A549 (cell line): ENCODE measurements around the gene KCNMB1. TPM values are rescaled to one million over a fixed set of nuclear protein-coding genes. Genes with fewer than 3 reads are reported as not detected.

Experiments
- ATAC-seq, 2 experiments: fragments of 200-7000 bp in 1 of 2; fragments of >200 bp in 1 of 2; cut with Nextera tagmentation in 1 of 2; cut with Tn5 transposase in 1 of 2; 3 replicates each; pipeline versions ENCODE4 v1.8.0 to v1.9.1; 2018 to 2020; ENCODE audit warnings: mild to moderate bottlenecking in 1 of 2, moderate library complexity in 1 of 2
- CTCF ChIA-PET: fragments of 300-600 bp; sonication (Branson Sonifier 250); formaldehyde crosslinking; extraction: SDS; loops from one replicate; lab custom pipeline; 2021; ENCODE audit warnings: antibody characterized with exemption, inconsistent platforms; lab: Yijun Ruan, JAX
- POLR2A ChIA-PET: fragments of 350-600 bp; formaldehyde crosslinking; extraction: SDS; loops from one replicate; lab custom pipeline; 2021; ENCODE audit warnings: antibody characterized with exemption, inconsistent platforms; lab: Yijun Ruan, JAX
- DNase-seq, 2 experiments: peaks; one replicate each; pipeline versions ENCODE4 v3.0.0 to v3.0.0-alpha.2; 2011 to 2016; ENCODE audit warnings: low read depth in 1 of 2, low spot score in 1 of 2
- FAIRE-seq: peaks from 2 replicates; lab custom pipeline; 2011; peaks lifted over from hg19 to GRCh38; lab: Jason Lieb, UNC
- H3K27ac ChIP-seq, 2 experiments: fragments of >200 bp; sonication (Bioruptor Twin); formaldehyde crosslinking; 3 replicates each; pipeline ENCODE4 v1.5.1; 2016 to 2017
- H3K4me1 ChIP-seq: fragments of >200 bp; sonication (Bioruptor Twin); formaldehyde crosslinking; 3 replicates; pipeline ENCODE4 v1.6.1; 2016
- H3K4me2 ChIP-seq: fragments of >200 bp; sonication (Bioruptor Twin); formaldehyde crosslinking; 3 replicates; pipeline ENCODE4 v1.6.1; 2016
- H3K4me3 ChIP-seq: fragments of >200 bp; sonication (Bioruptor Twin); formaldehyde crosslinking; 3 replicates; pipeline ENCODE4 v1.5.1; 2016
- H3K9me3 ChIP-seq: fragments of >200 bp; sonication (Bioruptor Twin); formaldehyde crosslinking; 3 replicates; pipeline ENCODE4 v1.6.1; 2016
- BHLHE40 ChIP-seq: IDR thresholded peaks from 2 replicates; pipeline ENCODE4 v1.6.1; 2012; ENCODE audit warnings: low read depth, low read length, inconsistent platforms
- CBX8 ChIP-seq: fragments of 200-600 bp; sonication (generic); IDR thresholded peaks from 2 replicates; pipeline ENCODE4 v1.6.1; 2016
- EHF ChIP-seq: fragments of 250-450 bp; sonication (Bioruptor Pico); IDR thresholded peaks from 2 replicates; pipeline ENCODE4 v1.5.0; 2020; ENCODE audit warnings: mild to moderate bottlenecking
- ESRRA ChIP-seq: fragments of 150-350 bp; IDR thresholded peaks from 2 replicates; pipeline ENCODE4 v1.6.1; 2014; ENCODE audit warnings: mild to moderate bottlenecking, low read length, borderline replicate concordance
- FOSL2 ChIP-seq, 2 experiments: fragments of 450-650 bp in 1 of 2; fragments of >200 bp in 1 of 2; sonication (Bioruptor Twin) in 1 of 2; formaldehyde crosslinking; IDR thresholded peaks; 2 replicates each; pipeline versions ENCODE4 v1.5.0 to v1.6.1; 2016 to 2020; ENCODE audit warnings: mild to moderate bottlenecking in 1 of 2, moderate library complexity in 1 of 2
- GATA3 ChIP-seq: IDR thresholded peaks from 2 replicates; pipeline ENCODE4 v1.6.1; 2012; ENCODE audit warnings: borderline replicate concordance
- HDAC2 ChIP-seq: fragments of 200-600 bp; sonication (generic); IDR thresholded peaks from 2 replicates; pipeline ENCODE4 v1.6.1; 2016
- HEYL ChIP-seq: fragments of 250-450 bp; sonication (Bioruptor Pico); IDR thresholded peaks from 2 replicates; pipeline ENCODE4 v1.8.0; 2021; ENCODE audit warnings: mild to moderate bottlenecking, moderate library complexity
- HOXA7 ChIP-seq: fragments of 250-450 bp; sonication (Bioruptor Pico); IDR thresholded peaks from 2 replicates; pipeline ENCODE4 v1.5.0; 2020; ENCODE audit warnings: mild to moderate bottlenecking, moderate library complexity
- JUNB ChIP-seq: fragments of >200 bp; sonication (Bioruptor Twin); formaldehyde crosslinking; IDR thresholded peaks from 2 replicates; pipeline ENCODE4 v1.6.1; 2016
- KDM1A ChIP-seq: fragments of 200-600 bp; sonication (generic); IDR thresholded peaks from 2 replicates; pipeline ENCODE4 v1.6.1; 2016; ENCODE audit warnings: low read depth, mild to moderate bottlenecking
- MAFK ChIP-seq: fragments of 450-650 bp; IDR thresholded peaks from 2 replicates; pipeline ENCODE4 v1.6.1; 2014; ENCODE audit not compliant: partially characterized antibody
- MYC ChIP-seq: IDR thresholded peaks from 2 replicates; pipeline ENCODE4 v1.6.1; 2012; ENCODE audit warnings: mild to moderate bottlenecking, inconsistent platforms, low read length, improper control_type of control experiment, borderline replicate concordance
- NFE2L2 ChIP-seq: fragments of 150-350 bp; conservative IDR thresholded peaks from 2 replicates; pipeline ENCODE4 v1.6.1; 2014; ENCODE audit warnings: low read length
- NR3C1 ChIP-seq: fragments of >200 bp; sonication (Bioruptor Twin); formaldehyde crosslinking; IDR thresholded peaks from 3 replicates; pipeline ENCODE4 v1.6.1; 2017
- RAD21 ChIP-seq, 2 experiments: fragments of >200 bp in 1 of 2; sonication (Bioruptor Twin) in 1 of 2; formaldehyde crosslinking in 1 of 2; IDR thresholded peaks in 1 of 2; conservative IDR thresholded peaks in 1 of 2; 2 replicates in 1 of 2; 3 replicates in 1 of 2; pipeline ENCODE4 v1.6.1; 2012 to 2018; ENCODE audit warnings: inconsistent platforms in 1 of 2
- RARB ChIP-seq: fragments of 250-450 bp; sonication (Bioruptor Pico); IDR thresholded peaks from 2 replicates; pipeline ENCODE4 v1.8.0; 2021; ENCODE audit warnings: mild to moderate bottlenecking, moderate library complexity
- RFX5 ChIP-seq: fragments of 450-650 bp; IDR thresholded peaks from 2 replicates; pipeline ENCODE4 v1.7.1; 2014; ENCODE audit warnings: antibody characterized with exemption, mild to moderate bottlenecking, moderate library complexity
- ZNF302 ChIP-seq: fragments of 250-450 bp; sonication (Bioruptor Pico); IDR thresholded peaks from 2 replicates; pipeline ENCODE4 v1.9.0; 2021; ENCODE audit warnings: inconsistent platforms, mild to moderate bottlenecking, moderate library complexity
- ZSCAN20 ChIP-seq: fragments of 250-450 bp; sonication (Bioruptor Pico); IDR thresholded peaks from 2 replicates; pipeline ENCODE4 v1.8.0; 2022; ENCODE audit warnings: mild to moderate bottlenecking, moderate library complexity
- WGBS: methylation state at CpG from one replicate; pipeline ENCODE4 v1.1.6; 2017; ENCODE audit errors: missing lambda C conversion rate; 5-methylcytosine and 5-hydroxymethylcytosine counted together
- polyA plus RNA-seq, 4 experiments: library from polyadenylated mRNA; depleted of rRNA in 3 of 4; stranded (reverse); fragments of >200 nt; fragmentation: RNase III in 1 of 4; extraction: RNeasy Plus Mini Kit Qiagen cat#74134 plus additional on column Dnase treatment in 1 of 4; gene quantifications; 2 replicates in 3 of 4; 3 replicates in 1 of 4; pipeline ENCODE4 v1.2.3, GENCODE V29; 2011 to 2017
- TF ChIP-seq, protein P1 (sequence below): fragments of >200 bp; sonication (Bioruptor Twin); formaldehyde crosslinking; IDR thresholded peaks from 3 replicates; pipeline ENCODE4 v1.5.1; 2016
- TF ChIP-seq, protein P2 (sequence below): IDR thresholded peaks from 2 replicates; pipeline ENCODE4 v1.6.1; 2012
- TF ChIP-seq, protein P3 (sequence below): fragments of 150-350 bp; IDR thresholded peaks from 2 replicates; pipeline ENCODE4 v1.6.1; 2014; ENCODE audit warnings: low read depth, mild to moderate bottlenecking, low read length
- TF ChIP-seq, protein P4 (sequence below): fragments of 250-450 bp; sonication (Bioruptor Pico); IDR thresholded peaks from 2 replicates; pipeline ENCODE4 v1.5.0; 2021; ENCODE audit warnings: mild to moderate bottlenecking, moderate library complexity, borderline replicate concordance

The KCNMB1 gene
- polyA plus RNA-seq, 2 of the 4 experiments (the other 2 are of a cell fraction): not detected

DNA sequence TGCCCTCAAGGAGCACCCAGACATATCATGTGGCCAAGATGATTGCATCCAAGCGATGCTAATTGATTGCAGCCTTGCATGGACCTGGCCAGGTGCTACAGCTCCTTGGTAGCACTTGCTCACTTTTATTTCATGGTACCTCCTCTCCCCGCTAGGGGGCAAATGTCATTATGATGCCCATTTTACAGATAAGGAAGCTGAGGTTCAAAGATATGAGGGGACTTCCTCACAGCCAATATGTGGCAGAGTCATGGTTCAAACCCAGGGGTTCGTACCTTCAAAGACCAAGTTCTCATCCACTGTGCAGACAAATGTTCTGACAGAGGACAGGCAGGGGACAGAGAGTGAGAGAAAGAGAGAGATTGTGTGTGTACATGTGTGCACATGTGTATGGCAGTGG lies 21.9 kb upstream of the KCNMB1 start:
- TF ChIP-seq NFE2L2 (no peak), HDAC2 (no peak), RFX5 (no peak), RARB (CRISPR knock-in tag) (no peak), KDM1A (no peak), MAFK (no peak)
- TF ChIP-seq, protein P1, sequence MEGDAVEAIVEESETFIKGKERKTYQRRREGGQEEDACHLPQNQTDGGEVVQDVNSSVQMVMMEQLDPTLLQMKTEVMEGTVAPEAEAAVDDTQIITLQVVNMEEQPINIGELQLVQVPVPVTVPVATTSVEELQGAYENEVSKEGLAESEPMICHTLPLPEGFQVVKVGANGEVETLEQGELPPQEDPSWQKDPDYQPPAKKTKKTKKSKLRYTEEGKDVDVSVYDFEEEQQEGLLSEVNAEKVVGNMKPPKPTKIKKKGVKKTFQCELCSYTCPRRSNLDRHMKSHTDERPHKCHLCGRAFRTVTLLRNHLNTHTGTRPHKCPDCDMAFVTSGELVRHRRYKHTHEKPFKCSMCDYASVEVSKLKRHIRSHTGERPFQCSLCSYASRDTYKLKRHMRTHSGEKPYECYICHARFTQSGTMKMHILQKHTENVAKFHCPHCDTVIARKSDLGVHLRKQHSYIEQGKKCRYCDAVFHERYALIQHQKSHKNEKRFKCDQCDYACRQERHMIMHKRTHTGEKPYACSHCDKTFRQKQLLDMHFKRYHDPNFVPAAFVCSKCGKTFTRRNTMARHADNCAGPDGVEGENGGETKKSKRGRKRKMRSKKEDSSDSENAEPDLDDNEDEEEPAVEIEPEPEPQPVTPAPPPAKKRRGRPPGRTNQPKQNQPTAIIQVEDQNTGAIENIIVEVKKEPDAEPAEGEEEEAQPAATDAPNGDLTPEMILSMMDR: peak; percentile 29; the same call in 2 of the 3 replicates
- TF ChIP-seq, protein P2, sequence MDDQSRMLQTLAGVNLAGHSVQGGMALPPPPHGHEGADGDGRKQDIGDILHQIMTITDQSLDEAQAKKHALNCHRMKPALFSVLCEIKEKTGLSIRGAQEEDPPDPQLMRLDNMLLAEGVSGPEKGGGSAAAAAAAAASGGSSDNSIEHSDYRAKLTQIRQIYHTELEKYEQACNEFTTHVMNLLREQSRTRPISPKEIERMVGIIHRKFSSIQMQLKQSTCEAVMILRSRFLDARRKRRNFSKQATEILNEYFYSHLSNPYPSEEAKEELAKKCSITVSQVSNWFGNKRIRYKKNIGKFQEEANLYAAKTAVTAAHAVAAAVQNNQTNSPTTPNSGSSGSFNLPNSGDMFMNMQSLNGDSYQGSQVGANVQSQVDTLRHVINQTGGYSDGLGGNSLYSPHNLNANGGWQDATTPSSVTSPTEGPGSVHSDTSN: no peak
- no peak for FAIRE-seq
- CTCF ChIA-PET: interaction anchor here (1.2 to 2.6 kb wide), 5 partner anchors 9 to 220 kb away, joined by 3 to 12 read pairs (median 4); no protein-coding TSS in a partner anchor

DNA sequence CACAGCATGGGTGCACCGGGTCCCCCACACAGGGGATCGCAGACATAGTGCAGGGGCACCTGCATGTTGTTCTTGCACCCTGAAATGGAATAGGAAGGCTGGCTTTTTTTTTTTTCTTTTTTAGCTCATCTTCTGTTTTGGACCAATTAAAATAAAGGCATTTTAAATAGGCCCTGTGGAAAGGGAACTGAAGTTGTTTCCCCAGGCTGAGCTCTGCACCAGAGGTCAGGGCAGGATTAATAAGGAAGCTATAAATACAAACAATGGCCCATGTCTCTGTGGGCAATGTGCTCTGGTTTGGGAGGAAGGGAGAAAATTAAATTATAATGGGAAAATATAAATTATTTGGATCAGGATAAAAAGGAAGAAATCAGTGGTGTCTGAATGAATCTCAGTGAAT lies 21.2 kb upstream of the KCNMB1 start:
- ChIA-PET POLR2A (no interaction called here), CTCF (interaction anchor here (1.0 to 2.6 kb wide), 6 partner anchors 9 to 221 kb away, joined by 3 to 12 read pairs (median 4); no protein-coding TSS in a partner anchor)
- WGBS: 80% methylated on average over 2 of the region's 2 CpGs
- DNase-seq (no peak), ATAC-seq (no peak), FAIRE-seq (no peak)
- TF ChIP-seq FOSL2 (IDR thresholded peaks at IDR 0.05): no peak
- no peak for TF ChIP-seq FOSL2 (CRISPR knock-in tag; IDR thresholded peaks at IDR 0.05)
- no peak for TF ChIP-seq GATA3
- no peak for TF ChIP-seq EHF
- TF ChIP-seq ZSCAN20 (CRISPR knock-in tag): no peak
- no peak for TF ChIP-seq ZNF302 (CRISPR knock-in tag)
- TF ChIP-seq HOXA7 (CRISPR knock-in tag): no peak
- no peak for TF ChIP-seq HEYL (CRISPR knock-in tag)
- no peak for TF ChIP-seq ESRRA
- TF ChIP-seq MYC: no peak
- no peak for TF ChIP-seq NR3C1
- TF ChIP-seq, protein P3, sequence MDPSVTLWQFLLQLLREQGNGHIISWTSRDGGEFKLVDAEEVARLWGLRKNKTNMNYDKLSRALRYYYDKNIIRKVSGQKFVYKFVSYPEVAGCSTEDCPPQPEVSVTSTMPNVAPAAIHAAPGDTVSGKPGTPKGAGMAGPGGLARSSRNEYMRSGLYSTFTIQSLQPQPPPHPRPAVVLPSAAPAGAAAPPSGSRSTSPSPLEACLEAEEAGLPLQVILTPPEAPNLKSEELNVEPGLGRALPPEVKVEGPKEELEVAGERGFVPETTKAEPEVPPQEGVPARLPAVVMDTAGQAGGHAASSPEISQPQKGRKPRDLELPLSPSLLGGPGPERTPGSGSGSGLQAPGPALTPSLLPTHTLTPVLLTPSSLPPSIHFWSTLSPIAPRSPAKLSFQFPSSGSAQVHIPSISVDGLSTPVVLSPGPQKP: no peak
- TF ChIP-seq CBX8: no peak
- TF ChIP-seq MAFK: no peak
- TF ChIP-seq JUNB: no peak
- TF ChIP-seq, protein P4, sequence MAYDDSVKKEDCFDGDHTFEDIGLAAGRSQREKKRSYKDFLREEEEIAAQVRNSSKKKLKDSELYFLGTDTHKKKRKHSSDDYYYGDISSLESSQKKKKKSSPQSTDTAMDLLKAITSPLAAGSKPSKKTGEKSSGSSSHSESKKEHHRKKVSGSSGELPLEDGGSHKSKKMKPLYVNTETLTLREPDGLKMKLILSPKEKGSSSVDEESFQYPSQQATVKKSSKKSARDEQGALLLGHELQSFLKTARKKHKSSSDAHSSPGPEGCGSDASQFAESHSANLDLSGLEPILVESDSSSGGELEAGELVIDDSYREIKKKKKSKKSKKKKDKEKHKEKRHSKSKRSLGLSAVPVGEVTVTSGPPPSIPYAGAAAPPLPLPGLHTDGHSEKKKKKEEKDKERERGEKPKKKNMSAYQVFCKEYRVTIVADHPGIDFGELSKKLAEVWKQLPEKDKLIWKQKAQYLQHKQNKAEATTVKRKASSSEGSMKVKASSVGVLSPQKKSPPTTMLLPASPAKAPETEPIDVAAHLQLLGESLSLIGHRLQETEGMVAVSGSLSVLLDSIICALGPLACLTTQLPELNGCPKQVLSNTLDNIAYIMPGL: no peak
- TF ChIP-seq KDM1A: no peak
- TF ChIP-seq, protein P1: no peak
- TF ChIP-seq RAD21 (conservative IDR thresholded peaks at IDR 0.05 in 1 of 2, IDR thresholded peaks at IDR 0.05 in 1 of 2): no peak
- TF ChIP-seq BHLHE40: no peak
- H3K4me1 ChIP-seq: no peaks in the 10 kb centered on the region
- H3K9me3 ChIP-seq: no peaks in the 10 kb centered on the region
- H3K27ac ChIP-seq: no peak overlapping the region
- no peak overlapping the region for H3K4me3 ChIP-seq
- no peak overlapping the region for H3K4me2 ChIP-seq

More for the DNA sequence above, 21.9 kb upstream of the KCNMB1 start:
- POLR2A ChIA-PET: no interaction called here
- WGBS: 61% methylated on average over 3 of the region's 3 CpGs
- DNase-seq: no peak
- Histone ChIP-seq H3K4me1 (no peaks in the 10 kb centered on the region), H3K4me2 (no peak overlapping the region), H3K4me3 (no peak overlapping the region), H3K27ac (no peak overlapping the region), H3K9me3 (no peaks in the 10 kb centered on the region)
- no peak for ATAC-seq
